Activated T-helper 1 cell treated with anti-CD3 and anti-CD28 coated beads, Interleukin-12 subunit alpha, Interleukin-12 subunit beta, Interleukin-2, Interleukin-4 antibody, amounts not matched to agents 30 ng/mL and 10 ng/mL and 1 ng/mL, durations not matched to agents 14 hours and 24 hours and 36 hours (primary cell): ENCODE results near the gene SRSF8. TPM values are rescaled to one million over a fixed set of nuclear protein-coding genes. Genes with fewer than 3 reads are reported as not detected.
"Not testable (repeated sequence)": the region's sequence is repeated elsewhere in the genome, so short reads cannot be mapped to it uniquely, and the experiment has no call there.

Source experiments
- DNase-seq: peaks from one replicate; pipeline ENCODE4 v3.0.0; 2021; ENCODE audit warnings: low spot score
- H3K27ac Mint-ChIP-seq: one replicate; pipeline ENCODE4 v1.8.0; 2021; ENCODE audit warnings: mild to moderate bottlenecking, mixed read lengths
- H3K27me3 Mint-ChIP-seq: one replicate; pipeline ENCODE4 v1.8.0; 2022; ENCODE audit warnings: mild to moderate bottlenecking, moderate library complexity, mixed read lengths; ENCODE audit not compliant: insufficient read depth
- H3K36me3 Mint-ChIP-seq: one replicate; pipeline ENCODE4 v1.8.0; 2021; ENCODE audit warnings: low read depth, mixed read lengths
- H3K4me1 Mint-ChIP-seq: one replicate; pipeline ENCODE4 v1.8.0; 2021; ENCODE audit warnings: low read depth, mixed read lengths
- H3K4me3 Mint-ChIP-seq: one replicate; pipeline ENCODE4 v1.8.0; 2021; ENCODE audit warnings: mild to moderate bottlenecking, moderate library complexity, mixed read lengths
- H3K9me3 Mint-ChIP-seq: one replicate; pipeline ENCODE4 v1.8.0; 2021; ENCODE audit warnings: mixed read lengths
- intact Hi-C: fragments of 100-400 bp; cut with micrococcal nuclease; formaldehyde crosslinking; loops from one replicate; pipeline ENCODE4 v1.15.1; 2024
- total RNA-seq: library from RNA; stranded (reverse); gene quantifications from 2 replicates; pipeline ENCODE4 v1.2.3, GENCODE V29; 2022

Gene SRSF8
- 53.1 and 58.2 TPM in 2 replicates for total RNA-seq

GRCh38 chr11:95066716-95067038, at the start of gene SRSF8:
Gene SRSF8, plus strand, starts transcription at chr11:95066919. Its CDS starts 308 bp downstream, at chr11:95067227.
- Mint-ChIP-seq H3K27ac (peak within 1 kb of the TSS; percentile 96), H3K27me3 (peaks cover 28% of the 10 kb centered on the region), H3K36me3 (peaks cover 14% of the 10 kb centered on the region), H3K4me3 (peak within 1 kb of the TSS; percentile 95), H3K4me1 (peaks cover 28% of the 10 kb centered on the region), H3K9me3 (no peaks in the 10 kb centered on the region)
- intact Hi-C loops, result loop anchor here (1.0 to 10.0 kb wide), 7 partner anchors 444 to 1326 kb away; partner anchors contain the start of genes ANKRD49, C11orf54, CCDC82 and FUT4
- no peak for DNase-seq

GRCh38 chr11:95021468-95021867, 45.3 kb upstream of the SRSF8 start:
- H3K36me3 Mint-ChIP-seq, H3K4me3 Mint-ChIP-seq, H3K27ac Mint-ChIP-seq, DNase-seq, H3K9me3 Mint-ChIP-seq, H3K4me1 Mint-ChIP-seq, intact Hi-C loops, H3K27me3 Mint-ChIP-seq: not testable (repeated sequence)

- Mint-ChIP-seq H3K36me3 (no peaks in the 10 kb centered on the region), H3K27ac (no peak within 1 kb of the TSS), H3K4me3 (no peak within 1 kb of the TSS), H3K9me3 (no peaks in the 10 kb centered on the region), H3K27me3 (no peaks in the 10 kb centered on the region), H3K4me1 (no peaks in the 10 kb centered on the region)
- no peak for DNase-seq
- intact Hi-C loops, result no loop called here
These were observed 41.8 kb upstream of the SRSF8 start, which contains the start of gene KDM4E for GRCh38 chr11:95024958-95025357. Gene KDM4E, plus strand, starts transcription at chr11:95025258. Its CDS starts 300 bp downstream, at chr11:95025558.

- intact Hi-C loops, H3K4me1 Mint-ChIP-seq, H3K27ac Mint-ChIP-seq, H3K9me3 Mint-ChIP-seq, H3K27me3 Mint-ChIP-seq, DNase-seq, H3K4me3 Mint-ChIP-seq, H3K36me3 Mint-ChIP-seq: not testable (repeated sequence)
These were observed 41.1 kb upstream of the SRSF8 start for GRCh38 chr11:95025594-95025993.

- Mint-ChIP-seq H3K36me3 (no peaks in the 10 kb centered on the region), H3K9me3 (no peaks in the 10 kb centered on the region), H3K27me3 (no peaks in the 10 kb centered on the region), H3K27ac (no peak overlapping the region), H3K4me1 (no peaks in the 10 kb centered on the region), H3K4me3 (no peak overlapping the region)
- DNase-seq, result no peak
- intact Hi-C loops, result no loop called here
These were observed 38.4 kb upstream of the SRSF8 start for GRCh38 chr11:95028357-95028756.

GRCh38 chr11:95033051-95033450, 33.7 kb upstream of the SRSF8 start:
- H3K36me3 Mint-ChIP-seq, result no peaks in the 10 kb centered on the region
- peaks cover 12% of the 10 kb centered on the region for H3K27me3 Mint-ChIP-seq
- no peak for DNase-seq
- no peak overlapping the region for H3K4me3 Mint-ChIP-seq
- no peaks in the 10 kb centered on the region for H3K9me3 Mint-ChIP-seq
- intact Hi-C loops, result no loop called here
- no peak overlapping the region for H3K27ac Mint-ChIP-seq
- no peaks in the 10 kb centered on the region for H3K4me1 Mint-ChIP-seq

GRCh38 chr11:95035316-95035715, 31.4 kb upstream of the SRSF8 start:
- H3K36me3 Mint-ChIP-seq, result peaks cover 2% of the 10 kb centered on the region

GRCh38 chr11:95037356-95038035, 29.2 kb upstream of the SRSF8 start:
- H3K27me3 Mint-ChIP-seq, result peaks cover 22% of the 10 kb centered on the region
- H3K4me1 Mint-ChIP-seq, DNase-seq, H3K27ac Mint-ChIP-seq, H3K36me3 Mint-ChIP-seq, intact Hi-C loops, H3K9me3 Mint-ChIP-seq, H3K4me3 Mint-ChIP-seq: not testable (repeated sequence)

More at GRCh38 chr11:95035316-95035715, 31.4 kb upstream of the SRSF8 start:
- no peak for DNase-seq
- no peaks in the 10 kb centered on the region for H3K9me3 Mint-ChIP-seq
- peaks cover 20% of the 10 kb centered on the region for H3K27me3 Mint-ChIP-seq
- H3K4me1 Mint-ChIP-seq, result no peaks in the 10 kb centered on the region
- H3K4me3 Mint-ChIP-seq, result no peak overlapping the region
- intact Hi-C loops, result no loop called here
- H3K27ac Mint-ChIP-seq, result no peak overlapping the region

- Mint-ChIP-seq H3K27ac (no peak overlapping the region), H3K36me3 (peaks cover 2% of the 10 kb centered on the region), H3K4me3 (no peak overlapping the region), H3K4me1 (no peaks in the 10 kb centered on the region), H3K9me3 (no peaks in the 10 kb centered on the region), H3K27me3 (peaks cover 26% of the 10 kb centered on the region)
- intact Hi-C loops, result no loop called here
- no peak for DNase-seq
These were observed 24.5 kb upstream of the SRSF8 start for GRCh38 chr11:95042239-95042638.

- peaks cover 26% of the 10 kb centered on the region for H3K27me3 Mint-ChIP-seq
- intact Hi-C loops, result no loop called here
- H3K27ac Mint-ChIP-seq, result no peak overlapping the region
- peaks cover 2% of the 10 kb centered on the region for H3K36me3 Mint-ChIP-seq
- DNase-seq, result no peak
- no peaks in the 10 kb centered on the region for H3K9me3 Mint-ChIP-seq
- H3K4me1 Mint-ChIP-seq, result no peaks in the 10 kb centered on the region
- no peak overlapping the region for H3K4me3 Mint-ChIP-seq
These were observed 23.8 kb upstream of the SRSF8 start for GRCh38 chr11:95042906-95043305.

- intact Hi-C loops, result no loop called here
- H3K4me1 Mint-ChIP-seq, result no peaks in the 10 kb centered on the region
- no peaks in the 10 kb centered on the region for H3K36me3 Mint-ChIP-seq
- peaks cover 29% of the 10 kb centered on the region for H3K27me3 Mint-ChIP-seq
- H3K9me3 Mint-ChIP-seq, result no peaks in the 10 kb centered on the region
- no peak for DNase-seq
- no peak overlapping the region for H3K27ac Mint-ChIP-seq
- H3K4me3 Mint-ChIP-seq, result no peak overlapping the region
These were observed 22.7 kb upstream of the SRSF8 start for GRCh38 chr11:95044010-95044409.

- Mint-ChIP-seq H3K4me1 (no peaks in the 10 kb centered on the region), H3K36me3 (no peaks in the 10 kb centered on the region), H3K9me3 (no peaks in the 10 kb centered on the region), H3K27me3 (peaks cover 30% of the 10 kb centered on the region), H3K27ac (no peak overlapping the region), H3K4me3 (no peak overlapping the region)
- no peak for DNase-seq
- intact Hi-C loops, result no loop called here
These were observed 20.9 kb upstream of the SRSF8 start for GRCh38 chr11:95045812-95046211.

- DNase-seq, H3K4me1 Mint-ChIP-seq, H3K27ac Mint-ChIP-seq, H3K9me3 Mint-ChIP-seq, H3K36me3 Mint-ChIP-seq, intact Hi-C loops, H3K4me3 Mint-ChIP-seq: not testable (repeated sequence)
- peaks cover 27% of the 10 kb centered on the region for H3K27me3 Mint-ChIP-seq
These were observed 17.6 kb upstream of the SRSF8 start, which contains the start of gene KDM4F for GRCh38 chr11:95049122-95049521. Gene KDM4F, plus strand, starts transcription at chr11:95049422.
